ENCODE results near the gene PTPN20. TPM values are rescaled to one million over a fixed set of nuclear protein-coding genes. Genes with fewer than 3 reads are reported as not detected.

Gene PTPN20
- total RNA-seq, 1 experiment from 2014 or later, result not detected

DNA sequence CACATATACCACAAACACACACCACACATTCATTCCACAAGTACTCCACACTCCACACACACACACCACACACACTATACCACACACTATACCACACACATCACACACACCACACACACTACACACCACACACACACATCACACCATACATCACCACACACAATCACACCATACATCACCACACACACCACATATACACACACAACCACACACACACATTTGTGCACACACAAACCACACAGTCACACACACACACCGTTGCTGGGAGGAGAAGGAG, 112.8 kb downstream of the PTPN20 start:
- H3K18ac ChIP-seq (ENCODE audit: insufficient read length, low read depth, low read length), result no peak overlapping the region
- Mint-ChIP-seq H3K36me3 (ENCODE audit: insufficient read depth in 1 of 3, low read depth in 3 of 3) (no peaks in the 10 kb centered on the region), H3K27ac (no peak overlapping the region), H3K4me3 (no peak overlapping the region; a peak in 1 of 5 replicates), H3K4me1 (peaks cover 0 to 2% of the 10 kb centered on the region in 2 experiments; a peak in 1 of 4 replicates), H3K27me3 (ENCODE audit: low read depth) (peaks cover 1% of the 10 kb centered on the region; the same call in 1 of the 2 replicates), H3K9me3 (no peaks in the 10 kb centered on the region; a peak in 1 of 5 replicates)
- H3K56ac ChIP-seq (ENCODE audit: insufficient read length, low read depth, low read length), result no peak overlapping the region
- TF ChIP-seq, protein P1, sequence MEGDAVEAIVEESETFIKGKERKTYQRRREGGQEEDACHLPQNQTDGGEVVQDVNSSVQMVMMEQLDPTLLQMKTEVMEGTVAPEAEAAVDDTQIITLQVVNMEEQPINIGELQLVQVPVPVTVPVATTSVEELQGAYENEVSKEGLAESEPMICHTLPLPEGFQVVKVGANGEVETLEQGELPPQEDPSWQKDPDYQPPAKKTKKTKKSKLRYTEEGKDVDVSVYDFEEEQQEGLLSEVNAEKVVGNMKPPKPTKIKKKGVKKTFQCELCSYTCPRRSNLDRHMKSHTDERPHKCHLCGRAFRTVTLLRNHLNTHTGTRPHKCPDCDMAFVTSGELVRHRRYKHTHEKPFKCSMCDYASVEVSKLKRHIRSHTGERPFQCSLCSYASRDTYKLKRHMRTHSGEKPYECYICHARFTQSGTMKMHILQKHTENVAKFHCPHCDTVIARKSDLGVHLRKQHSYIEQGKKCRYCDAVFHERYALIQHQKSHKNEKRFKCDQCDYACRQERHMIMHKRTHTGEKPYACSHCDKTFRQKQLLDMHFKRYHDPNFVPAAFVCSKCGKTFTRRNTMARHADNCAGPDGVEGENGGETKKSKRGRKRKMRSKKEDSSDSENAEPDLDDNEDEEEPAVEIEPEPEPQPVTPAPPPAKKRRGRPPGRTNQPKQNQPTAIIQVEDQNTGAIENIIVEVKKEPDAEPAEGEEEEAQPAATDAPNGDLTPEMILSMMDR (conservative IDR thresholded peaks at IDR 0.05), result no peak
- H3K14ac ChIP-seq (ENCODE audit: insufficient read depth, low read length), result no peak overlapping the region
- no peak overlapping the region for H2BK15ac ChIP-seq (ENCODE audit: low read depth, low read length)
- no CpG with 5 or more reads among the region's 1 CpG for WGBS (ENCODE audit: extremely low coverage, insufficient read length, low lambda C conversion rate)
- H3K27ac ChIP-seq (ENCODE audit: insufficient read length, low read depth, low read length), result no peak overlapping the region
- H3K23ac ChIP-seq (ENCODE audit: insufficient read length, low read depth, low read length), result no peak overlapping the region
- no peaks in the 10 kb centered on the region for H3K9me3 ChIP-seq (ENCODE audit: control insufficient read depth, low read depth, low read length)
- H4K20me1 ChIP-seq (ENCODE audit: control insufficient read depth, insufficient read depth, insufficient read length), result no peaks in the 10 kb centered on the region
- no peak overlapping the region for H2BK120ac ChIP-seq (ENCODE audit: low read depth, low read length, poor library complexity, severe bottlenecking)
- no peak overlapping the region for H4K91ac ChIP-seq (ENCODE audit: insufficient read length, low read depth, low read length)
- DNase-seq, result peak; percentile 10
- no peak overlapping the region for H2BK20ac ChIP-seq (ENCODE audit: low read depth, low read length, poor library complexity, severe bottlenecking)
- no peaks in the 10 kb centered on the region for H3K23me2 ChIP-seq (ENCODE audit: insufficient read length, low read depth, low read length, poor library complexity, severe bottlenecking)
- no peak overlapping the region for H3K4me2 ChIP-seq (ENCODE audit: insufficient read depth, insufficient read length, low read length)
- no peak overlapping the region for H2BK12ac ChIP-seq (ENCODE audit: insufficient read length, low read depth, low read length)
- no peaks in the 10 kb centered on the region for H3K79me1 ChIP-seq (ENCODE audit: insufficient read depth, low read depth, low read length, poor library complexity, severe bottlenecking)
- H3K79me2 ChIP-seq (ENCODE audit: insufficient read depth, low read length), result no peaks in the 10 kb centered on the region
- H2AK5ac ChIP-seq (ENCODE audit: insufficient read length, low read length), result no peak overlapping the region
- no peak overlapping the region for H4K5ac ChIP-seq (ENCODE audit: insufficient read length, low read depth, low read length)
- H3T11ph ChIP-seq (ENCODE audit: low read length), result no peak overlapping the region
- no peak overlapping the region for H2AFZ ChIP-seq (ENCODE audit: low read length)
- H4K8ac ChIP-seq (replicated peaks; ENCODE audit: insufficient read length, low read depth, low read length), result no peak overlapping the region
- no peak overlapping the region for H3K4ac ChIP-seq (ENCODE audit: low read depth, low read length)
- no peaks in the 10 kb centered on the region for H3K4me1 ChIP-seq (ENCODE audit: insufficient read depth, low read length)
- H2BK5ac ChIP-seq (ENCODE audit: insufficient read length, low read length), result no peak overlapping the region
- H3K9ac ChIP-seq (ENCODE audit: extremely low read depth, insufficient read length, low read length), result no peak overlapping the region
- no peaks in the 10 kb centered on the region for H3K27me3 ChIP-seq (ENCODE audit: insufficient read depth, low read length)

All from H9 (cell line).